RWPE2 (cell line): ENCODE results near the gene CLEC18A.
"Not testable (repeated sequence)": the region's sequence is repeated elsewhere in the genome, so short reads cannot be mapped to it uniquely, and the experiment has no call there.

Experiments used
- ATAC-seq: fragments of 200-7000 bp; cut with Tn5 transposase; 3 replicates; pipeline ENCODE4 v1.9.1; 2021; ENCODE audit warnings: low read depth
- DNase-seq: peaks from one replicate; pipeline ENCODE4 v3.0.0-alpha.2; 2020; ENCODE audit warnings: low spot score
- H3K27ac ChIP-seq: fragments of 450-650 bp; 2 replicates; pipeline ENCODE4 v1.5.1; 2017; ENCODE audit warnings: mild to moderate bottlenecking; ENCODE audit not compliant: poor library complexity, severe bottlenecking
- H3K27me3 ChIP-seq: fragments of 250-450 bp; sonication (Bioruptor Pico); 2 replicates; pipeline ENCODE4 v1.5.1; 2021; ENCODE audit warnings: mild to moderate bottlenecking, moderate library complexity; ENCODE audit not compliant: insufficient read depth, poor library complexity, severe bottlenecking
- H3K36me3 ChIP-seq: fragments of 250-450 bp; sonication (Bioruptor Pico); 2 replicates; pipeline ENCODE4 v1.5.1; 2020; ENCODE audit warnings: low read depth, mild to moderate bottlenecking, moderate library complexity
- H3K4me1 ChIP-seq: fragments of 250-450 bp; sonication (Bioruptor Pico); 2 replicates; pipeline ENCODE4 v1.5.1; 2021; ENCODE audit warnings: mild to moderate bottlenecking, moderate library complexity; ENCODE audit not compliant: insufficient read depth, poor library complexity, severe bottlenecking
- H3K4me3 ChIP-seq: fragments of 250-450 bp; sonication (Bioruptor Pico); 2 replicates; pipeline ENCODE4 v1.5.1; 2021; ENCODE audit warnings: mild to moderate bottlenecking, moderate library complexity; ENCODE audit not compliant: severe bottlenecking
- H3K9me3 ChIP-seq: fragments of 250-450 bp; sonication (Bioruptor Pico); 2 replicates; pipeline ENCODE4 v1.5.1; 2021; ENCODE audit warnings: mild to moderate bottlenecking, moderate library complexity; ENCODE audit not compliant: severe bottlenecking
- TF ChIP-seq, protein P1 (sequence below): fragments of 450-650 bp; IDR thresholded peaks from one replicate; pipeline ENCODE4 v1.5.1; 2017; ENCODE audit warnings: mild to moderate bottlenecking, moderate library complexity; ENCODE audit not compliant: poor library complexity, severe bottlenecking

CLEC18A gene

DNA sequence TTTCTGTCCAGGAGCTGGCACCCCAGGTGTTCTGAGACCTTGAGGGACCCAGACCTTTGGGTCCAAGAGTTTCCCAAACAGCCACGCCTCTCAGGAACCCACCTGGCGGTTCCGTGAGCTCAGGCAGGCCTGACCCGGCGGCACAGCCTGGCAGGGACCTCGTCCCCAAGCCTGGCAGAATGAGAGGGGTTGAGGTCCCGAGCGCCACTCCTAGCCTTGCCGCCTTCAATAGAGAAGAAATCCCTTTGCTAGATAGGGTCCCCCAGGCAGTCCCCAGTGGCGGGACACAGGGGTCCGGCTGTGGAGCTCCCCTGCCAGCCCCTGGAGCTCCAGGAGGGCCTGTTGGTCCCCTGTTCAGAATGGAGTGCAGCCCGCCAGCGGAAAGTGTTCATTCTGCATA lies 10.5 kb upstream of the CLEC18A start:
- TF ChIP-seq, protein P1, sequence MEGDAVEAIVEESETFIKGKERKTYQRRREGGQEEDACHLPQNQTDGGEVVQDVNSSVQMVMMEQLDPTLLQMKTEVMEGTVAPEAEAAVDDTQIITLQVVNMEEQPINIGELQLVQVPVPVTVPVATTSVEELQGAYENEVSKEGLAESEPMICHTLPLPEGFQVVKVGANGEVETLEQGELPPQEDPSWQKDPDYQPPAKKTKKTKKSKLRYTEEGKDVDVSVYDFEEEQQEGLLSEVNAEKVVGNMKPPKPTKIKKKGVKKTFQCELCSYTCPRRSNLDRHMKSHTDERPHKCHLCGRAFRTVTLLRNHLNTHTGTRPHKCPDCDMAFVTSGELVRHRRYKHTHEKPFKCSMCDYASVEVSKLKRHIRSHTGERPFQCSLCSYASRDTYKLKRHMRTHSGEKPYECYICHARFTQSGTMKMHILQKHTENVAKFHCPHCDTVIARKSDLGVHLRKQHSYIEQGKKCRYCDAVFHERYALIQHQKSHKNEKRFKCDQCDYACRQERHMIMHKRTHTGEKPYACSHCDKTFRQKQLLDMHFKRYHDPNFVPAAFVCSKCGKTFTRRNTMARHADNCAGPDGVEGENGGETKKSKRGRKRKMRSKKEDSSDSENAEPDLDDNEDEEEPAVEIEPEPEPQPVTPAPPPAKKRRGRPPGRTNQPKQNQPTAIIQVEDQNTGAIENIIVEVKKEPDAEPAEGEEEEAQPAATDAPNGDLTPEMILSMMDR = no peak
- Histone ChIP-seq H3K27me3 (no peaks in the 10 kb centered on the region), H3K9me3 (no peaks in the 10 kb centered on the region), H3K27ac (no peak overlapping the region), H3K4me1 (no peaks in the 10 kb centered on the region), H3K36me3 (peaks cover 7% of the 10 kb centered on the region; the same call in 1 of the 2 replicates), H3K4me3 (no peak overlapping the region)
- ATAC-seq (no peak), DNase-seq (no peak)

DNA sequence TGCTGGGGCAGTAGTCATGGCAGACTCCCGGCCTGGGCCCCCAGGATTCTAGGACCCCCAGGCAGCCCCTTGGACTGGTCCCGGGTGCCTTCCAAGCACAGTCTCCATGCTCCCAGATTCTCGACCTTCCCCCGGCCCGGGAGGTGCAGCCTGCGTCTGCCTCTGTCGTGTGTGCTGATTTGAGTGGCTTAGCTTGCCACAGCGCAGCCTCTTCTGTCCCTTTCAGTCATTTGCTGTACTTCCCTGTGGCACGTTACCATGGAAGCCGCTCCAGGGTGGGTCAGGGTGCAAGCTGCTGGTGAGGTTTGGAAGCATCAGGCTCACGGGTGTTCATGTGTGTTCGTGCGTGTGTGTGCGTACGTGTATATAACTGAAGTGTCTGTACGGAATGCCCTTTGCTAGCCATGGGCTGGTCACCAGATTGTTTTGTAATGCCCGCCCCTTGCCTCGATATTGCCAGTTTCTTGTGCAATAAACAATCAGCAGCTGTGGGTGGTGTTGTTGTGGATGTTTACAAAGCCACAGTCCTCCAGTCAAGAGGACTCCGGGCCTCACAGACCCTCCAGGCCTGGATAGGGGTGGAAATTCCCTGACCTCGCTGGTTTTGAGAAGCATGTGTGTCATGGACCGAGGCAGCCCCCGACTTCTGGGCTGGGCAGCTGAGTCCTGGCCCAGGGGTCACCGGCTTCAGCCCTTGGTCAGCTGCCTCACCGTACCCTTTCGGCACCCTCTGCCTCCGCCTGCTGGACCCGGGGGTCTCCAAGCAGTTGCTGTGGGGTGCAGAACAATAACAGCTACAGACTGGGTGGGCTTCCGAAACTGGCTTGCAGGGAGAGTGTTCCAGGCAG lies 9.7 kb upstream of the CLEC18A start:
- Histone ChIP-seq H3K4me1 (no peaks in the 10 kb centered on the region), H3K36me3 (peaks cover 7% of the 10 kb centered on the region; the same call in 1 of the 2 replicates), H3K27ac (no peak overlapping the region), H3K27me3 (no peaks in the 10 kb centered on the region), H3K9me3 (no peaks in the 10 kb centered on the region), H3K4me3 (no peak overlapping the region)
- DNase-seq (no peak), ATAC-seq (no peak)
- TF ChIP-seq, protein P1 = no peak

DNA sequence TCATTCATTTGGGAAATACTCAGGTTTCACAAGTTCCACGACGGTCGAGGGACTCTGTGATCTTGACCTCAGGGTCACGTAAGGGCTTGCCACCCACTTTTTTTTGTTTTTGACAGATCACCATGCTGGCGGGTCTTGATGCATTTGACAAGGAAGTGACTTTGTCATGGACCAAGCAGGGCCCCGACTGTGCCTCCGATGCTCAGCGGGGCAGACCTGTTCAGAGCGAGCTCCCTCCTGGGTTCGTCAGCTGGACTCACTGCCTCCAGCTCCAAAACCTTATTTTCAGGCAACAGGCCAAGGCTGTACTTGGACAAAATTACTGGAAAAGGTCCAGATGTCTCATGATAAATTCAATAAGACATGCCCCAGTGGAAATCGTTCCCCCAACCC lies 9.0 kb upstream of the CLEC18A start:
- H3K4me1 ChIP-seq = no peaks in the 10 kb centered on the region
- H3K9me3 ChIP-seq = no peaks in the 10 kb centered on the region
- DNase-seq (no peak), ATAC-seq (no peak)
- no peak overlapping the region for H3K27ac ChIP-seq
- H3K36me3 ChIP-seq = 0 out of 2 replicates have a peak, but pooled peaks cover 3% of the 10 kb centered on the region
- TF ChIP-seq, protein P1 = no peak
- no peaks in the 10 kb centered on the region for H3K27me3 ChIP-seq
- H3K4me3 ChIP-seq = no peak overlapping the region

DNA sequence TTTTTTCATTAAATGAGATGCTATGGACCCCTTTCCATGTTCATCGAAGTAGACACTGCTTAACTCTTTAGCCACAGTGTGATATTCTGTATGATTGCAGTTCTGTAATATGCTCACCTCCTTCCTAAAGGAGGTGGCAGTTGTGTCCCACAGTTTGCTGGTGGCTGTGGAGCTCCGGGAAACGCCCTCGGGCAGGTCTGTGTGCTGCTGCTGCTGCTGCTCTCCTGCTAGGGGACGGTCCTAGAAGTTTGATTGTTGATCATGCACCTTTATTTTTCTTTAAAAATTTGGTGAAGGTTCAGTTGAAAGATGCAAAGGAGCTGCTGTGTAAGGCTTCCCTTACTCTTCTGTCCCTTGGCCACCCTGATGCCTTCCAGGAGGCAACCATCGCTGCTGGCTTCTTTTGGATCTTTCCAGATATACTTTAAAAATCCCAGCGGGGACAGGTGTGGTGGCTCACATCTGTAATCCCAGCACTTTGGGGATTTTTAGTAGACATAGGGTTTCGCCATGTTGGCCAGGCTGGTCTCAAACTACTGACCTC lies 8.4 kb upstream of the CLEC18A start:
- Histone ChIP-seq H3K9me3 (no peaks in the 10 kb centered on the region), H3K27ac (no peak overlapping the region), H3K27me3 (no peaks in the 10 kb centered on the region), H3K4me1 (no peaks in the 10 kb centered on the region), H3K36me3 (0 out of 2 replicates have a peak, but pooled peaks cover 3% of the 10 kb centered on the region), H3K4me3 (no peak overlapping the region)
- ATAC-seq (no peak), DNase-seq (no peak)
- TF ChIP-seq, protein P1 = no peak

DNA sequence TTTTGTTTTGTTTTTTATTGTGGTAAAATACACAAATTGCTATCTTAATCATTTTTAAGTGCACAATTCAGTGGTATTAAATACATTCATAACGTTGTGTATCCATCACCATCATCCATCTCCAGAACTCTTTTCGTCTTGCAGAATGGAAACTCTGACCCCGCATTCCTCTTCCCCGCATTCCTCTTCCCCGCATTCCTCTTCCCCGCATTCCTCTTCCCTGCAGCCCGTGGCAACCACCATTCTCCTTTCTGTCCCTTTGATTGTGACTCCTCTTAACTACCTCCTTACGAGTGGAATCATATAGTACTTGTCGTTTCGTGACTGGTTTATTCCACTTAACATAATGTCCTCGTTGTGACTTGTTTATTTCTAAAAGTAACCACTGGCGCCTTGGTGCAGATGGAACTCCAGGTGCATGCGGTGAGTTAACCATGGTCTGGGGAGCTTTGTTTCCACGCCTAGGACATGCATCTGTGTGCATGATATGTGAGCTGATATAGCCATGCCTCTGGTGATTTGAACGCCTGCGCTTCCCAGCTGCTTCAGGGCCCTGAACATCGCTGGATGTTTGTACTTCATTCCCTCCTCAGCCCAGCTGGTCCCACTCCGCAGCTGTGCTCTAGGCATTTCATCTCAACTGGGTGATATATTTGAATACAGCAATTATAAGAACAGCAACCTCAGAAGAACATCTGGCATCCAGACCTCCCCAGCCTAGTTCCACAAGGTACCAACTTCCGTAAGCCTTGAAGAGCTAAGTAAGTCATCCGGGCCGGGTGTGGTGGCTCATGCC lies 7.7 kb upstream of the CLEC18A start:
- not testable (repeated sequence) for DNase-seq, H3K4me3 ChIP-seq, H3K36me3 ChIP-seq, H3K27me3 ChIP-seq, ATAC-seq, H3K27ac ChIP-seq, H3K4me1 ChIP-seq, H3K9me3 ChIP-seq

DNA sequence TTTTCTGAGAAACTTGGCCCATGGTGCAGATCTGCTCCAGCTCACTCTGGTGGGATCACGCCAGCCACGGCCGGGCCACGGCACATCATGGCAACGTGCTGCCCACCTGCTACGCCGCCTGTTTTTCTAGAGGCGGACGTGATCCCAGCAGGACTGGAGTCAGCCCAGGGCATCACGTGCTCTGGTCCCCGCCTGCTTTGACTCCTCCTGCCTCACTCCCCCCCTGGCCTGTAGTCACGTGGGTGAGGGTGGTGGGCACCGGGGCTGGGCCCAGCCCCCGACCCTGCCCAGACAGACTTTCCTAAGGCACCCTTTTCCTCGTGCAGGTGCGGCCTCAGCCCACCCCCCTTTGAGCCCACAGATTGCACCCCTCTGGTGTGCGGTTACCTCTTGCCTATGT lies 723 bp upstream of the CLEC18A start:
- not testable (repeated sequence) for H3K4me3 ChIP-seq, H3K9me3 ChIP-seq, H3K27me3 ChIP-seq, H3K27ac ChIP-seq, H3K4me1 ChIP-seq, H3K36me3 ChIP-seq, DNase-seq, ATAC-seq

DNA sequence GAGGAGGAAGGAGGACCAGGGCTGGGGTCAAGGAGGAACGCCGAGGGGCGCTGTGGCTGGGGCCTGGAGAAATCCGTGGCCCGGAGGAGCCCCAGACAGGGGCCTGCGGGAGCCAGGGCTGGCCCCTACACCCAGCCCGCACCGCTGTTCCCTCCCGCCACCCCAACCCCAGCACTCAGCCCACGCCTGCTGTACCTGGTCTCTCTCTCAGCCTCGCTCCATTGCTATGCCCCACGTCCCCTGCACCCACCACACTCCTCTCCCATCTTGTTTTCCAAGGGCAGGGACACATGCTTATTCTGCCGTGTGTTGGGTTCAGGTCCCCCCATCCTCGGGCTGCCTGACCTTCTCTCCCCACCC lies 518 bp downstream of the CLEC18A start:
- H3K4me1 ChIP-seq, ATAC-seq, H3K27me3 ChIP-seq, H3K9me3 ChIP-seq, H3K36me3 ChIP-seq, H3K4me3 ChIP-seq, H3K27ac ChIP-seq, DNase-seq: not testable (repeated sequence)
